Upper lobe of left lung (tissue), 6 donors: Measurements from ENCODE around the gene TCHHL1. TPM values are rescaled to one million over a fixed set of nuclear protein-coding genes. Genes with fewer than 3 reads are reported as not detected.

Experiments
- ATAC-seq, 2 donors: fragments of 200-7000 bp; cut with Tn5 transposase; one replicate each; pipeline ENCODE4 v1.9.1; 2022; ENCODE audit warnings: mild to moderate bottlenecking in 2 of 2, moderate library complexity in 2 of 2; ENCODE audit not compliant: low FRiP score in 2 of 2
- DNase-seq, 2 donors: peaks; one replicate each; pipeline ENCODE4 v3.0.0-alpha.2; 2019 to 2020
- H3K27ac ChIP-seq, 4 donors: fragments of 200-600 bp; sonication (generic); one replicate each; pipeline ENCODE4 v1.5.1; 2016 to 2019
- H3K27me3 ChIP-seq, 4 donors: fragments of 200-600 bp; sonication (generic); one replicate each; pipeline ENCODE4 v1.5.1; 2017 to 2019
- H3K36me3 ChIP-seq, 4 donors: fragments of 200-600 bp; sonication (generic); one replicate each; pipeline ENCODE4 v1.5.1; 2016 to 2019
- H3K4me1 ChIP-seq, 4 donors: fragments of 200-600 bp; sonication (generic); one replicate each; pipeline ENCODE4 v1.5.1; 2018 to 2019
- H3K4me3 ChIP-seq, 4 donors: fragments of 200-600 bp; sonication (generic); one replicate each; pipeline ENCODE4 v1.5.1; 2017 to 2019; ENCODE audit warnings: mild to moderate bottlenecking in 2 of 4, moderate library complexity in 1 of 4
- H3K9me3 ChIP-seq, 4 donors: fragments of 200-600 bp; sonication (generic); one replicate each; pipeline ENCODE4 v1.5.1; 2018 to 2019
- EP300 ChIP-seq, 4 donors: sonication (generic); formaldehyde crosslinking; IDR thresholded peaks; one replicate each; pipeline ENCODE4 v1.5.1; 2017; ENCODE audit warnings: antibody characterized with exemption in 4 of 4, control low read depth in 2 of 4
- POLR2A ChIP-seq, 4 donors: fragments of 450-650 bp; IDR thresholded peaks; one replicate each; pipeline ENCODE4 v1.5.1; 2016 to 2017; ENCODE audit warnings: antibody characterized with exemption in 4 of 4, mild to moderate bottlenecking in 2 of 4
- POLR2AphosphoS5 ChIP-seq, 2 donors: sonication (generic); formaldehyde crosslinking; IDR thresholded peaks; one replicate each; pipeline ENCODE4 v1.5.1; 2017; ENCODE audit warnings: antibody characterized with exemption in 2 of 2
- WGBS, 2 donors: methylation state at CpG; one replicate each; pipeline ENCODE4 v1.1.5; 2017 to 2018; 5-methylcytosine and 5-hydroxymethylcytosine counted together
- total RNA-seq, 6 donors: library from RNA; depleted of rRNA in 4 of 6; stranded (reverse); fragments of >200 nt in 4 of 6; gene quantifications; one replicate each; pipeline versions ENCODE4 v1.1.0 to v1.2.1, GENCODE V29; 2016 to 2021
- TF ChIP-seq, protein P1 (sequence below), 6 experiments: fragments of 450-650 bp in 4 of 6; fragments of 200-600 bp in 2 of 6; sonication (generic) in 2 of 6; IDR thresholded peaks; one replicate each; pipeline ENCODE4 v1.5.1; 2016 to 2019; ENCODE audit warnings: antibody characterized with exemption in 6 of 6
- donor health status: DM: no; HTN: no; CAD: no; lungs with moderate emphysema.
- donor health status: DM: no; HTN: yes; CAD: no; lungs with severe emphysema.

TCHHL1 gene
- total RNA-seq, result not detected

DNA sequence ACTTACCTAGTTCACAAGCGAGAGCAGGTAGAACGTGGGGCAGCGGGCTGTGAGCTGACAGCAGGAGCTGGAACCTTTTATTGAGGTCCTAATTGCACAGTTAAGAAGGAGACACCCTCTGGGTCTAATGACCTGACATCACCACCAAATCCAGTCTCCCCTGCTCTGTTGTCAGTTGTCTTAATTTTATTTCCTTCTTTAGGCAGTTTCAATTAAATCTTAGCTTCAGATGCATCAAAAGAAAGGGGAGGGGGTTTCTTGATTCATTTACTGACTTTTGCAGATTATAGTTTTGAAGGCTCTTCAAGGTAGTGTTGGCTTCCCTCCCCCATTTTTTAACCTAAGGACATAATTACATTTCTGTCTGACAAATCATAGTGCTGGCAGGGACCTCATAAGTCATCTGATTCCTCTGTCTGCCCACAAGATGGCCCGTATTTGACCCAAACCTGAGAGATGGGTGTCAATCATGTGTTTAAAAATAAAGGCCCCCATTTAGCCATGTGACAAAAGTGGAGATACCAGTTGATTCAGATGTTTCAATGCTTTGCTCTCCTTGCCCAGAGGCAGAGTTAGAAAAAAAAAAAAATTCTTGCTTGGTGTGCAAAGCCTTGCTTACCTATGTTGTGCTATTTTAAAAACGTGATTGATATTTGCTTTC lies at the start of gene TCHHL1:
TSS of gene TCHHL1 (minus strand) at position 51 of the 661 bp plus-strand sequence. CDS start 921 bp downstream, outside the sequence.
- DNase-seq (no peak), ATAC-seq (no peak)
- no peaks in the 10 kb centered on the region for H3K27me3 ChIP-seq
- WGBS, 2 donors, result 79 to 84% methylated on average over 5 of the region's 5 CpGs
- H3K4me1 ChIP-seq, result no peaks in the 10 kb centered on the region
- no peaks in the 10 kb centered on the region for H3K36me3 ChIP-seq
- no peak within 1 kb of the TSS for H3K4me3 ChIP-seq
- no peak for TF ChIP-seq POLR2A (IDR thresholded peaks at IDR 0.05)
- TF ChIP-seq, protein P1, sequence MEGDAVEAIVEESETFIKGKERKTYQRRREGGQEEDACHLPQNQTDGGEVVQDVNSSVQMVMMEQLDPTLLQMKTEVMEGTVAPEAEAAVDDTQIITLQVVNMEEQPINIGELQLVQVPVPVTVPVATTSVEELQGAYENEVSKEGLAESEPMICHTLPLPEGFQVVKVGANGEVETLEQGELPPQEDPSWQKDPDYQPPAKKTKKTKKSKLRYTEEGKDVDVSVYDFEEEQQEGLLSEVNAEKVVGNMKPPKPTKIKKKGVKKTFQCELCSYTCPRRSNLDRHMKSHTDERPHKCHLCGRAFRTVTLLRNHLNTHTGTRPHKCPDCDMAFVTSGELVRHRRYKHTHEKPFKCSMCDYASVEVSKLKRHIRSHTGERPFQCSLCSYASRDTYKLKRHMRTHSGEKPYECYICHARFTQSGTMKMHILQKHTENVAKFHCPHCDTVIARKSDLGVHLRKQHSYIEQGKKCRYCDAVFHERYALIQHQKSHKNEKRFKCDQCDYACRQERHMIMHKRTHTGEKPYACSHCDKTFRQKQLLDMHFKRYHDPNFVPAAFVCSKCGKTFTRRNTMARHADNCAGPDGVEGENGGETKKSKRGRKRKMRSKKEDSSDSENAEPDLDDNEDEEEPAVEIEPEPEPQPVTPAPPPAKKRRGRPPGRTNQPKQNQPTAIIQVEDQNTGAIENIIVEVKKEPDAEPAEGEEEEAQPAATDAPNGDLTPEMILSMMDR (IDR thresholded peaks at IDR 0.05), result no peak
- no peak for TF ChIP-seq POLR2AphosphoS5 (IDR thresholded peaks at IDR 0.05)
- no peak for TF ChIP-seq EP300 (IDR thresholded peaks at IDR 0.05)
- H3K27ac ChIP-seq, result no peak within 1 kb of the TSS
- H3K9me3 ChIP-seq, result peaks cover 0 to 9% (median 2%) of the 10 kb centered on the region in 4 donors

DNA sequence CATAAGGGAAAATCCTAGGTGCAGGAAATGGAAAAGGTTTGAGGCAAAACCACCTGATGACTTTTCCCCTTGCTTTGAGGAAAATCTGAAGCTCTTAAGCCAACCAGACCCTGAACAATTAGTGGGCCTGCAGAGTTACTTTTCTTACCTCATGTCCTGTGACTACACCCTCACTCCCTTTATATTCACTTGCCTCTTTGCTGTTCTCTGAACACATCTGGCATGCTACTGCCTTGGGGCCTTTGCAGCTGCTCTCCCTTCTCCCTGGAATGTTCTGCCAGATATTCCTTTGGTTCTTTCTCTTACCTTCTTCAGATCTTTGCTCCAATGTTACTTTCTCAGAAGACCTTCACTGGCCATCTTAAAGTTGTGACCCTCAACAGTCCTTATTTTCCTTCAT lies 48.4 kb upstream of the TCHHL1 start:
- Histone ChIP-seq H3K27me3 (no peaks in the 10 kb centered on the region), H3K9me3 (peaks cover 0 to 4% (median 1%) of the 10 kb centered on the region in 4 donors), H3K36me3 (no peaks in the 10 kb centered on the region), H3K4me3 (no peak overlapping the region), H3K27ac (no peak overlapping the region), H3K4me1 (no peaks in the 10 kb centered on the region)
- DNase-seq, result no peak
- ATAC-seq, result no peak
- no peak for TF ChIP-seq EP300 (IDR thresholded peaks at IDR 0.05)
- TF ChIP-seq, protein P1 (IDR thresholded peaks at IDR 0.05), result no peak
- no peak for TF ChIP-seq POLR2A (IDR thresholded peaks at IDR 0.05)
- TF ChIP-seq POLR2AphosphoS5 (IDR thresholded peaks at IDR 0.05), result no peak

DNA sequence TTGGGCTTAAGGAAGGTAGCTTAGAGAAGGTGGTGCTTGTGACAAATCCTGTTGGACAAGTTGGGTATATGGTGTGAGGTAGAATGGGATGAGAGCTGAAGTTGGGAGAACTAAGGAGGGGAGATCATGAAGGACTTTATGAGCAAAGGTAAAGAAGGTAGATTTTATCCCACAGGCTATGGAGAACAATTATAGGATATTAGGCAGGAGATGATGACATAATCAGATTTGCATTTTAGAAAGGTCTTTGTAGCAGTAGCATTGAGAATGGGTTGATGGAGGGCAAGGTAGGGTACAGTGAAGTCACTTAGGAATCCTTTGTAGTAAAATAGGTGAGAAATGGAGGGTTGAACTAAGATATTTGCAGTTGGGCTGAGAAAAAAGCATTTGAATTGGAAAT lies 41.3 kb upstream of the TCHHL1 start:
- Histone ChIP-seq H3K9me3 (peaks cover 0 to 5% (median 2%) of the 10 kb centered on the region in 4 donors), H3K36me3 (no peaks in the 10 kb centered on the region), H3K4me3 (no peak overlapping the region), H3K27me3 (no peaks in the 10 kb centered on the region), H3K27ac (no peak overlapping the region), H3K4me1 (no peaks in the 10 kb centered on the region)
- ATAC-seq (no peak), DNase-seq (no peak)
- no peak for TF ChIP-seq EP300 (IDR thresholded peaks at IDR 0.05)
- TF ChIP-seq, protein P1 (IDR thresholded peaks at IDR 0.05), result no peak
- TF ChIP-seq POLR2A (IDR thresholded peaks at IDR 0.05), result no peak
- TF ChIP-seq POLR2AphosphoS5 (IDR thresholded peaks at IDR 0.05), result no peak

DNA sequence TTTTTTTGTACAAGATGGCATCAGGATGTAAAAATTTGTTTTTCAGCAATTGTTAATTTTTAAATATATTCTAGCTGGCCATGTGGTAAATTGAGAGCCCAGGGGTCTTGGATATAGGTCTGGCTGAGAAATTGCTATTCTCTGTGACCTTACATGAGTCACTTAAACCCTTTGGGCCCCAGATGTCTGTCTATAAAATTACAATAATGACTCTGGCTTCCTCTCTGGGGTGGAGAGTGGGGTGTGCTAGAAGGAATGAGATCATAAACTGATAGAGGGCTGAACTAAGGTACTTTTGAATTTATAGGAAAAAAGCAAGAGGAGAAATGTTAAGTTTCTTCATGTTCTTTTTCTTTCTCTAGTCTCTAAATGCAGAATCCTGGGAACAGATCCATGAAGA lies 38.8 kb upstream of the TCHHL1 start:
- Histone ChIP-seq H3K4me1 (no peaks in the 10 kb centered on the region), H3K27ac (no peak overlapping the region), H3K4me3 (no peak overlapping the region), H3K36me3 (no peaks in the 10 kb centered on the region), H3K27me3 (no peaks in the 10 kb centered on the region), H3K9me3 (peaks cover 0 to 5% (median 0%) of the 10 kb centered on the region in 4 donors)
- TF ChIP-seq, protein P1 (IDR thresholded peaks at IDR 0.05), result no peak
- TF ChIP-seq POLR2AphosphoS5 (IDR thresholded peaks at IDR 0.05), result no peak
- TF ChIP-seq EP300 (IDR thresholded peaks at IDR 0.05), result no peak
- TF ChIP-seq POLR2A (IDR thresholded peaks at IDR 0.05), result no peak
- no peak for ATAC-seq
- DNase-seq, result no peak

DNA sequence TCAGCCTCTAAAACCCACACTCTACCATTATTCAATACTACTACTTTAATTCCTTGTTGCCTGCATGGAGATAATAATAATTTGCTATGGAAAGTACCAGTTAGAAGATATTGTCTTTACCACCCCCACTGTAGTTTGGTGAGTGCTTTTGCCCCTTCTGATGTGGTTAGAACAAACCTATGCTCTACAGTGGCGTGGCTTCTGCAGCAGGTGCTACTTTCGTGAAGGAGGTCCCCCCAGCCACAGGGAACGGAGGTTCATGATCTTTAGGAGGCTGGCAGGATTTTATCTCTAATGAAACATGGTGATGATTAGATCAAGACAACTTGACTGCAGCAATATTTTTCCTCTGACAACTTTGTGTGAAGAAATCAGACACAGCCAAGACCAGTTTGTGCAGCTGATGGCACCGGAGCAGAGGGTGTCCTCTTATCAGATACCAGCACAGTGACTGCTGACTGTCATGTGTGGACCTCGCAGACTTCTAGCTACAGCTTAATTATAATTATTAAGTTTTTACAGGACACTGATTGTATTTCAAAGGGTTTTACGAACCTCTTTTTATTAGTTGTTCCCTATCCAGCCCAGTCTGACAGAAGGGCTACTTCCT lies 37.1 kb upstream of the TCHHL1 start:
- no peak overlapping the region for H3K4me3 ChIP-seq
- ATAC-seq (no peak), DNase-seq (no peak)
- no peaks in the 10 kb centered on the region for H3K4me1 ChIP-seq
- no peak for TF ChIP-seq POLR2A (IDR thresholded peaks at IDR 0.05)
- TF ChIP-seq, protein P1 (IDR thresholded peaks at IDR 0.05), result no peak
- TF ChIP-seq POLR2AphosphoS5 (IDR thresholded peaks at IDR 0.05), result no peak
- TF ChIP-seq EP300 (IDR thresholded peaks at IDR 0.05), result no peak
- H3K27me3 ChIP-seq, result no peaks in the 10 kb centered on the region
- 75 to 79% methylated on average over 5 to 6 of the region's 6 CpGs for WGBS, 2 donors
- no peaks in the 10 kb centered on the region for H3K36me3 ChIP-seq
- H3K9me3 ChIP-seq, result no peaks in the 10 kb centered on the region
- H3K27ac ChIP-seq, result no peak overlapping the region
